Fibroblast of lung (primary cell): ENCODE results near the gene TEX29. TPM values are rescaled to one million over a fixed set of nuclear protein-coding genes. Genes with fewer than 3 reads are reported as not detected.

Source experiments
- DNase-seq, 2 donors: peaks; one replicate each; pipeline versions ENCODE4 v3.0.0 to v3.0.0-alpha.2; 2010; ENCODE audit warnings: low read depth in 2 of 2
- H2AFZ ChIP-seq: 2 replicates; pipeline ENCODE4 v1.5.1; 2012; ENCODE audit warnings: low read length, control low read depth, inconsistent platforms
- H3K27ac ChIP-seq: 2 replicates; pipeline ENCODE4 v1.5.1; 2011; ENCODE audit warnings: low read length, control low read depth; ENCODE audit not compliant: insufficient read depth
- H3K27me3 ChIP-seq: 2 replicates; pipeline ENCODE4 v1.5.1; 2011; ENCODE audit warnings: mild to moderate bottlenecking, low read length; ENCODE audit not compliant: control insufficient read depth, insufficient read depth
- H3K36me3 ChIP-seq: 2 replicates; pipeline ENCODE4 v1.5.1; 2011; ENCODE audit warnings: low read length; ENCODE audit not compliant: control insufficient read depth, insufficient read depth
- H3K4me1 ChIP-seq: 2 replicates; pipeline ENCODE4 v1.5.1; 2011; ENCODE audit warnings: low read length; ENCODE audit not compliant: control insufficient read depth, insufficient read depth; ENCODE audit errors: extremely low read depth
- H3K4me2 ChIP-seq: 2 replicates; pipeline ENCODE4 v1.5.1; 2011; ENCODE audit warnings: low read length, control low read depth; ENCODE audit not compliant: insufficient read depth; ENCODE audit errors: extremely low read depth
- H3K4me3 ChIP-seq, 4 experiments: fragments of 200-600 bp in 1 of 4; sonication (generic) in 1 of 4; replicated peaks in 1 of 4; 2 replicates each; pipeline ENCODE4 v1.5.1; 2011 to 2016; ENCODE audit warnings: low read length in 4 of 4, low read depth in 3 of 4, mild to moderate bottlenecking in 3 of 4, control low read depth in 2 of 4, inconsistent platforms in 1 of 4, mixed read lengths in 1 of 4; ENCODE audit not compliant: insufficient read depth in 1 of 4; ENCODE audit errors: control extremely low read depth in 1 of 4
- H3K79me2 ChIP-seq: 2 replicates; pipeline ENCODE4 v1.5.1; 2012; ENCODE audit warnings: mild to moderate bottlenecking, low read length, inconsistent platforms; ENCODE audit not compliant: control insufficient read depth, insufficient read depth
- H3K9ac ChIP-seq: 2 replicates; pipeline ENCODE4 v1.5.1; 2011; ENCODE audit warnings: mild to moderate bottlenecking, low read length, control low read depth; ENCODE audit not compliant: insufficient read depth
- H3K9me3 ChIP-seq: 2 replicates; pipeline ENCODE4 v1.5.1; 2012; ENCODE audit warnings: low read depth, low read length; ENCODE audit not compliant: control insufficient read depth, insufficient read depth
- H4K20me1 ChIP-seq: 2 replicates; pipeline ENCODE4 v1.5.1; 2011; ENCODE audit warnings: low read length; ENCODE audit not compliant: control insufficient read depth, insufficient read depth; ENCODE audit errors: extremely low read depth
- EZH2 ChIP-seq: IDR thresholded peaks from 2 replicates; pipeline ENCODE4 v1.5.1; 2012; ENCODE audit warnings: low read length, control low read depth, mild to moderate bottlenecking; ENCODE audit errors: missing control alignments
- polyA plus RNA-seq, 2 donors: library from polyadenylated mRNA; depleted of rRNA in 1 of 2; stranded (reverse) in 1 of 2; unstranded in 1 of 2; fragments of >200 nt; gene quantifications; 2 replicates each; pipeline ENCODE4 v1.2.1, GENCODE V29; 2011 to 2012; ENCODE audit warnings: missing spikeins in 1 of 2
- total RNA-seq: library from RNA; depleted of rRNA; stranded (reverse); fragments of >200 nt; gene quantifications from 2 replicates; pipeline ENCODE4 v1.2.1, GENCODE V29; 2014
- TF ChIP-seq, protein P1 (sequence below), 2 donors: IDR thresholded peaks in 1 of 2; conservative IDR thresholded peaks in 1 of 2; 1 replicate in 1 of 2; 2 replicates in 1 of 2; pipeline ENCODE4 v1.5.1; 2011 to 2012; ENCODE audit warnings: low read length in 2 of 2, control low read depth in 1 of 2, inconsistent platforms in 1 of 2, low read depth in 1 of 2, mild to moderate bottlenecking in 1 of 2

Gene TEX29
- total and polyA plus RNA-seq, 2 donors (not counting 1 experiment from before 2014, with no cell fraction given): 0.66 to 1.7 TPM

DNA sequence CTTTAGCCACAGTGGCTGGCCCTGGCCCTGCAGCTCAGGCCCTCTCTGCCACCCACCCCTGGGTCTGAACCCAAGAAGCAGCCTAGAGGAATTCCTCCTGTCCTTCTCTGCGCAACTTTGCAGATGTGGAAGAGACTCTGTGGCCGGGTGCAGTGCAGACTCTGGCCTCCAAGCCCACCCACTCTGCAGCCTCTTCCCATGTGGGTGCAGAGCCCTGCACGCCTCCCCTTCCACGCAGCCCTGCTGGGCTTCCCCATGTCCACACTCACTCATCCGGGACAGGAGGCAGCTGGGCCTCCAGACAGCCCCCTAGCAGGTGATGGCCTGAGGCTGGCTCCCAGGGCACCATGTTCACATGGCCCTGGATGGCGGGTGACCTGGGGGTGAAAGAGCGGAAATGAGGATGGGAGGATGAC lies 2.5 kb downstream of the TEX29 start:
- no peak overlapping the region for H3K9ac ChIP-seq
- H4K20me1 ChIP-seq: no peaks in the 10 kb centered on the region
- no peaks in the 10 kb centered on the region for H3K9me3 ChIP-seq
- peaks cover 3% of the 10 kb centered on the region for H3K4me1 ChIP-seq
- no peaks in the 10 kb centered on the region for H3K27me3 ChIP-seq
- no peak for DNase-seq
- no peak for TF ChIP-seq EZH2
- TF ChIP-seq, protein P1, sequence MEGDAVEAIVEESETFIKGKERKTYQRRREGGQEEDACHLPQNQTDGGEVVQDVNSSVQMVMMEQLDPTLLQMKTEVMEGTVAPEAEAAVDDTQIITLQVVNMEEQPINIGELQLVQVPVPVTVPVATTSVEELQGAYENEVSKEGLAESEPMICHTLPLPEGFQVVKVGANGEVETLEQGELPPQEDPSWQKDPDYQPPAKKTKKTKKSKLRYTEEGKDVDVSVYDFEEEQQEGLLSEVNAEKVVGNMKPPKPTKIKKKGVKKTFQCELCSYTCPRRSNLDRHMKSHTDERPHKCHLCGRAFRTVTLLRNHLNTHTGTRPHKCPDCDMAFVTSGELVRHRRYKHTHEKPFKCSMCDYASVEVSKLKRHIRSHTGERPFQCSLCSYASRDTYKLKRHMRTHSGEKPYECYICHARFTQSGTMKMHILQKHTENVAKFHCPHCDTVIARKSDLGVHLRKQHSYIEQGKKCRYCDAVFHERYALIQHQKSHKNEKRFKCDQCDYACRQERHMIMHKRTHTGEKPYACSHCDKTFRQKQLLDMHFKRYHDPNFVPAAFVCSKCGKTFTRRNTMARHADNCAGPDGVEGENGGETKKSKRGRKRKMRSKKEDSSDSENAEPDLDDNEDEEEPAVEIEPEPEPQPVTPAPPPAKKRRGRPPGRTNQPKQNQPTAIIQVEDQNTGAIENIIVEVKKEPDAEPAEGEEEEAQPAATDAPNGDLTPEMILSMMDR (conservative IDR thresholded peaks at IDR 0.05 in 1 of 2, IDR thresholded peaks at IDR 0.05 in 1 of 2; ENCODE audit: low read depth in 1 of 2, low read length in 2 of 2): no peak
- no peaks in the 10 kb centered on the region for H3K79me2 ChIP-seq
- H3K4me3 ChIP-seq: no peak overlapping the region
- H2AFZ ChIP-seq: no peak overlapping the region
- H3K36me3 ChIP-seq: no peaks in the 10 kb centered on the region
- H3K4me2 ChIP-seq: no peak overlapping the region
- no peak overlapping the region for H3K27ac ChIP-seq

DNA sequence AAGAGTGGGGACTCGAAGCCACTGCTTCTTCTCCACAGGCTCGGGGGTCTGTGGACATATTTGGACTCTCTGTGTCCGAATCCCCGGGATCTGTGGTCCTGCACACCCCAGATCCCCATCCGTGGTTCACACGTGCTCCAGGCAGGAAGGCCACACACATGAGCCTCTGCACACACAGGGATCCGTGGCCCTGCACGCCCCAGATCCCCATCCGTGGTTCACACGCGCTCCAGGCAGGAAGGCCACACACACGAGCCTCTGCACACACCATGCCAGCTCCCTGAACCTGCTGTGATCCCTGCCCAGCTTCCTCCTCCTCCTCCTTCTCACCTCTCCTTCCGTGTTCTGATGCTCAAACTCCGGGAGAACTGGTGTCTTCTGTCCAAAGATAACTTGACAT lies 3.1 kb downstream of the TEX29 start:
- H3K9me3 ChIP-seq: no peaks in the 10 kb centered on the region
- H3K27me3 ChIP-seq: no peaks in the 10 kb centered on the region
- H3K36me3 ChIP-seq: no peaks in the 10 kb centered on the region
- TF ChIP-seq, protein P1 (conservative IDR thresholded peaks at IDR 0.05 in 1 of 2, IDR thresholded peaks at IDR 0.05 in 1 of 2; ENCODE audit: low read depth in 1 of 2, low read length in 2 of 2): no peak
- no peak for TF ChIP-seq EZH2
- no peak for DNase-seq
- no peak overlapping the region for H3K4me3 ChIP-seq
- H3K9ac ChIP-seq: no peak overlapping the region
- H3K4me1 ChIP-seq: peaks cover 3% of the 10 kb centered on the region
- H3K27ac ChIP-seq: no peak overlapping the region
- H3K4me2 ChIP-seq: no peak overlapping the region
- H3K79me2 ChIP-seq: no peaks in the 10 kb centered on the region
- no peaks in the 10 kb centered on the region for H4K20me1 ChIP-seq
- no peak overlapping the region for H2AFZ ChIP-seq

GRCh38 chr13:111323950-111324651 lies 3.7 kb downstream of the TEX29 start:
- no peaks in the 10 kb centered on the region for H3K9me3 ChIP-seq
- no peak overlapping the region for H3K27ac ChIP-seq
- H3K36me3 ChIP-seq: no peaks in the 10 kb centered on the region
- H3K4me3 ChIP-seq: no peak overlapping the region
- H3K27me3 ChIP-seq: no peaks in the 10 kb centered on the region
- H3K4me2 ChIP-seq: no peak overlapping the region
- TF ChIP-seq, protein P1 (conservative IDR thresholded peaks at IDR 0.05 in 1 of 2, IDR thresholded peaks at IDR 0.05 in 1 of 2; ENCODE audit: low read depth in 1 of 2, low read length in 2 of 2): no peak
- TF ChIP-seq EZH2: no peak
- H3K79me2 ChIP-seq: no peaks in the 10 kb centered on the region
- DNase-seq: no peak
- H4K20me1 ChIP-seq: no peaks in the 10 kb centered on the region
- no peak overlapping the region for H3K9ac ChIP-seq
- no peak overlapping the region for H2AFZ ChIP-seq
- peaks cover 3% of the 10 kb centered on the region for H3K4me1 ChIP-seq
